Measurements from ENCODE around the gene GPS2. TPM values are rescaled to one million over a fixed set of nuclear protein-coding genes. Genes with fewer than 3 reads are reported as not detected.

The GPS2 gene
- total RNA-seq, 1 experiment from 2014 or later, result 116 TPM

GRCh38 chr17:7293159-7293558 is 22.0 kb downstream of the GPS2 start:
- TF ChIP-seq, protein P1, sequence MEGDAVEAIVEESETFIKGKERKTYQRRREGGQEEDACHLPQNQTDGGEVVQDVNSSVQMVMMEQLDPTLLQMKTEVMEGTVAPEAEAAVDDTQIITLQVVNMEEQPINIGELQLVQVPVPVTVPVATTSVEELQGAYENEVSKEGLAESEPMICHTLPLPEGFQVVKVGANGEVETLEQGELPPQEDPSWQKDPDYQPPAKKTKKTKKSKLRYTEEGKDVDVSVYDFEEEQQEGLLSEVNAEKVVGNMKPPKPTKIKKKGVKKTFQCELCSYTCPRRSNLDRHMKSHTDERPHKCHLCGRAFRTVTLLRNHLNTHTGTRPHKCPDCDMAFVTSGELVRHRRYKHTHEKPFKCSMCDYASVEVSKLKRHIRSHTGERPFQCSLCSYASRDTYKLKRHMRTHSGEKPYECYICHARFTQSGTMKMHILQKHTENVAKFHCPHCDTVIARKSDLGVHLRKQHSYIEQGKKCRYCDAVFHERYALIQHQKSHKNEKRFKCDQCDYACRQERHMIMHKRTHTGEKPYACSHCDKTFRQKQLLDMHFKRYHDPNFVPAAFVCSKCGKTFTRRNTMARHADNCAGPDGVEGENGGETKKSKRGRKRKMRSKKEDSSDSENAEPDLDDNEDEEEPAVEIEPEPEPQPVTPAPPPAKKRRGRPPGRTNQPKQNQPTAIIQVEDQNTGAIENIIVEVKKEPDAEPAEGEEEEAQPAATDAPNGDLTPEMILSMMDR (conservative IDR thresholded peaks at IDR 0.05; ENCODE audit: low read depth, low read length), result no peak
- TF ChIP-seq EZH2 (IDR thresholded peaks at IDR 0.05; ENCODE audit: borderline replicate concordance, low read depth, low read length, poor library complexity, severe bottlenecking), result no peak
- Histone ChIP-seq H3K4me1 (ENCODE audit: insufficient read depth, low read length, poor library complexity, severe bottlenecking) (peaks cover 22% of the 10 kb centered on the region), H3K27ac (ENCODE audit: low read depth, low read length, poor library complexity, severe bottlenecking) (no peak overlapping the region), H3K9me3 (ENCODE audit: low read depth, low read length, poor library complexity, severe bottlenecking) (no peaks in the 10 kb centered on the region), H3K4me3 (ENCODE audit: low read depth, low read length, poor library complexity, severe bottlenecking) (no peak overlapping the region), H3K27me3 (replicated peaks; ENCODE audit: insufficient read depth, low read depth, low read length, poor library complexity) (no peaks in the 10 kb centered on the region), H3K36me3 (ENCODE audit: insufficient read depth, low read length, poor library complexity, severe bottlenecking) (no peaks in the 10 kb centered on the region)
- intact Hi-C loops (cut with micrococcal nuclease; ENCODE audit: unreplicated experiment), result no loop called here
- BruUV-seq (replicated peaks), result no TSS peak
- no peak for DNase-seq (ENCODE audit: low spot score)
- ChIA-PET CTCF (interaction anchor here (0.6 kb wide), 1 partner anchor 270 kb away, joined by 4 read pairs; no protein-coding TSS in a partner anchor), POLR2A (ENCODE audit: low non-redundant PET) (no interaction called here)

GRCh38 chr17:7292729-7293128 is 22.4 kb downstream of the GPS2 start:
- Histone ChIP-seq H3K4me3 (ENCODE audit: low read depth, low read length, poor library complexity, severe bottlenecking) (no peak overlapping the region), H3K4me1 (ENCODE audit: insufficient read depth, low read length, poor library complexity, severe bottlenecking) (peaks cover 22% of the 10 kb centered on the region), H3K27me3 (replicated peaks; ENCODE audit: insufficient read depth, low read depth, low read length, poor library complexity) (no peaks in the 10 kb centered on the region), H3K9me3 (ENCODE audit: low read depth, low read length, poor library complexity, severe bottlenecking) (no peaks in the 10 kb centered on the region), H3K36me3 (ENCODE audit: insufficient read depth, low read length, poor library complexity, severe bottlenecking) (no peaks in the 10 kb centered on the region), H3K27ac (ENCODE audit: low read depth, low read length, poor library complexity, severe bottlenecking) (no peak overlapping the region)
- intact Hi-C loops (cut with micrococcal nuclease; ENCODE audit: unreplicated experiment), result no loop called here
- POLR2A ChIA-PET (ENCODE audit: low non-redundant PET), result interaction anchor here (0.5 kb wide), 1 partner anchor 11 kb away, joined by 21 read pairs; the partner anchor contains the start of gene SLC2A4
- CTCF ChIA-PET, result interaction anchor here (0.6 kb wide), 1 partner anchor 271 kb away, joined by 4 read pairs; no protein-coding TSS in a partner anchor
- no peak for DNase-seq (ENCODE audit: low spot score)
- TF ChIP-seq, protein P1 (conservative IDR thresholded peaks at IDR 0.05; ENCODE audit: low read depth, low read length), result no peak
- TF ChIP-seq EZH2 (IDR thresholded peaks at IDR 0.05; ENCODE audit: borderline replicate concordance, low read depth, low read length, poor library complexity, severe bottlenecking), result no peak
- no TSS peak for BruUV-seq (replicated peaks)

DNA sequence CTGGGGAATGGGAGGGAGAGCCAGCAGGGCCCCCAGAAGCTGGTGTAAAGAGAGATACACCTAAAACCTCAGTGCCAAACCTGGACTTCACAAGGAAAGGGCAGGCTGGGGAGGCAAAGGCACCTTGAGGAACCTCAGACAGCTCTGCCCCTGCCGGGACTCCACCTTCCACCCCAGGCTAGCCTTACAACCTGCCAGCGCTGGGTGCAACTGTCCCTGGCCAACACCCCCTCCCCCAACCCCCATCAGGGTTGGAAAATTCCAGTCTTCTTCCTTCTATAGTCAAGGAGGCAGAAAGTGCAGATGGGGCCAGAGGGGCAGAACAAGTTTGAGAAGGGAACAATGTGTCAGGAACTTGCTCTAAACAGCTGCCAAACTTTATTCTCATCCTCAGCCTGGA is 23.0 kb downstream of the GPS2 start:
- TF ChIP-seq, protein P1 (conservative IDR thresholded peaks at IDR 0.05; ENCODE audit: low read depth, low read length), result no peak
- no peak for TF ChIP-seq EZH2 (IDR thresholded peaks at IDR 0.05; ENCODE audit: borderline replicate concordance, low read depth, low read length, poor library complexity, severe bottlenecking)
- no TSS peak for BruUV-seq (replicated peaks)
- no peaks in the 10 kb centered on the region for H3K27me3 ChIP-seq (replicated peaks; ENCODE audit: insufficient read depth, low read depth, low read length, poor library complexity)
- H3K9me3 ChIP-seq (ENCODE audit: low read depth, low read length, poor library complexity, severe bottlenecking), result no peaks in the 10 kb centered on the region
- no peak overlapping the region for H3K4me3 ChIP-seq (ENCODE audit: low read depth, low read length, poor library complexity, severe bottlenecking)
- intact Hi-C loops (cut with micrococcal nuclease; ENCODE audit: unreplicated experiment), result no loop called here
- ChIA-PET POLR2A (ENCODE audit: low non-redundant PET) (interaction anchor here (0.5 to 0.6 kb wide), 2 partner anchors 11 to 1968 kb away, joined by 3 to 21 read pairs; partner anchors contain the start of gene SLC2A4), CTCF (interaction anchor here (0.6 kb wide), 1 partner anchor 271 kb away, joined by 4 read pairs; no protein-coding TSS in a partner anchor)
- peaks cover 22% of the 10 kb centered on the region for H3K4me1 ChIP-seq (ENCODE audit: insufficient read depth, low read length, poor library complexity, severe bottlenecking)
- H3K36me3 ChIP-seq (ENCODE audit: insufficient read depth, low read length, poor library complexity, severe bottlenecking), result no peaks in the 10 kb centered on the region
- no peak for DNase-seq (ENCODE audit: low spot score)
- no peak overlapping the region for H3K27ac ChIP-seq (ENCODE audit: low read depth, low read length, poor library complexity, severe bottlenecking)

All from A673 (cell line).